ENCODE measurements around the gene APBA2.

The APBA2 gene

GRCh38 chr15:28961391-28961790, 75.6 kb downstream of the APBA2 start:
- peak; percentile 54 for DNase-seq

- no peak for DNase-seq
Observed at GRCh38 chr15:28962851-28963710, 77.3 kb downstream of the APBA2 start.

- peak; percentile 9 for DNase-seq
Observed at GRCh38 chr15:28963711-28964081, 77.9 kb downstream of the APBA2 start.

GRCh38 chr15:28964098-28964497, 78.3 kb downstream of the APBA2 start:
- DNase-seq = no peak

- DNase-seq = no peak
Observed at GRCh38 chr15:28967066-28967465, 81.3 kb downstream of the APBA2 start.

- DNase-seq = peak; percentile 6
Observed at GRCh38 chr15:28967990-28968389, 82.2 kb downstream of the APBA2 start.

- peak; percentile 32 for DNase-seq
Observed at GRCh38 chr15:28969511-28970085, 83.8 kb downstream of the APBA2 start.

GRCh38 chr15:28974142-28974541, 88.4 kb downstream of the APBA2 start:
- DNase-seq = no peak

- peak; percentile 74 for DNase-seq
Observed at GRCh38 chr15:28975766-28976179, 90.0 kb downstream of the APBA2 start.

GRCh38 chr15:28977377-28978010, 91.7 kb downstream of the APBA2 start:
- DNase-seq = peak; percentile 95

- no peak for DNase-seq
Observed at GRCh38 chr15:28978011-28978378, 92.2 kb downstream of the APBA2 start.

GRCh38 chr15:28978661-28979060, 92.9 kb downstream of the APBA2 start:
- no peak for DNase-seq

GRCh38 chr15:28979208-28979841, 93.6 kb downstream of the APBA2 start:
- DNase-seq = no peak

GRCh38 chr15:28980709-28981350, 95.1 kb downstream of the APBA2 start:
- DNase-seq = no peak

GRCh38 chr15:28981351-28981720, 95.6 kb downstream of the APBA2 start:
- DNase-seq = no peak

GRCh38 chr15:28981921-28982320, 96.1 kb downstream of the APBA2 start:
- DNase-seq = no peak

- DNase-seq = no peak
Observed at GRCh38 chr15:28982886-28983285, 97.1 kb downstream of the APBA2 start.

- DNase-seq = no peak
Observed at GRCh38 chr15:28983432-28984311, 97.9 kb downstream of the APBA2 start.

GRCh38 chr15:28984421-28985315, 98.9 kb downstream of the APBA2 start:
- DNase-seq = peak; percentile 89

GRCh38 chr15:28985316-28985645, 99.5 kb downstream of the APBA2 start:
- DNase-seq = no peak

GRCh38 chr15:28985691-28986090, 99.9 kb downstream of the APBA2 start:
- no peak for DNase-seq
